Fibroblast of lung (primary cell): ENCODE data around the gene WFDC9.
"Not testable (repeated sequence)": the region's sequence is repeated elsewhere in the genome, so short reads cannot be mapped to it uniquely, and the experiment has no call there.

ENCODE experiments used
- EZH2 ChIP-seq: IDR thresholded peaks from 2 replicates; pipeline ENCODE4 v1.5.1; 2012; ENCODE audit warnings: low read length, control low read depth, mild to moderate bottlenecking; ENCODE audit errors: missing control alignments
- TF ChIP-seq, protein P1 (sequence below), 2 donors: IDR thresholded peaks in 1 of 2; conservative IDR thresholded peaks in 1 of 2; 1 replicate in 1 of 2; 2 replicates in 1 of 2; pipeline ENCODE4 v1.5.1; 2011 to 2012; ENCODE audit warnings: low read length in 2 of 2, control low read depth in 1 of 2, inconsistent platforms in 1 of 2, low read depth in 1 of 2, mild to moderate bottlenecking in 1 of 2

- TF ChIP-seq, protein P1, sequence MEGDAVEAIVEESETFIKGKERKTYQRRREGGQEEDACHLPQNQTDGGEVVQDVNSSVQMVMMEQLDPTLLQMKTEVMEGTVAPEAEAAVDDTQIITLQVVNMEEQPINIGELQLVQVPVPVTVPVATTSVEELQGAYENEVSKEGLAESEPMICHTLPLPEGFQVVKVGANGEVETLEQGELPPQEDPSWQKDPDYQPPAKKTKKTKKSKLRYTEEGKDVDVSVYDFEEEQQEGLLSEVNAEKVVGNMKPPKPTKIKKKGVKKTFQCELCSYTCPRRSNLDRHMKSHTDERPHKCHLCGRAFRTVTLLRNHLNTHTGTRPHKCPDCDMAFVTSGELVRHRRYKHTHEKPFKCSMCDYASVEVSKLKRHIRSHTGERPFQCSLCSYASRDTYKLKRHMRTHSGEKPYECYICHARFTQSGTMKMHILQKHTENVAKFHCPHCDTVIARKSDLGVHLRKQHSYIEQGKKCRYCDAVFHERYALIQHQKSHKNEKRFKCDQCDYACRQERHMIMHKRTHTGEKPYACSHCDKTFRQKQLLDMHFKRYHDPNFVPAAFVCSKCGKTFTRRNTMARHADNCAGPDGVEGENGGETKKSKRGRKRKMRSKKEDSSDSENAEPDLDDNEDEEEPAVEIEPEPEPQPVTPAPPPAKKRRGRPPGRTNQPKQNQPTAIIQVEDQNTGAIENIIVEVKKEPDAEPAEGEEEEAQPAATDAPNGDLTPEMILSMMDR (conservative IDR thresholded peaks at IDR 0.05 in 1 of 2, IDR thresholded peaks at IDR 0.05 in 1 of 2; ENCODE audit: low read depth in 1 of 2, low read length in 2 of 2): not testable (repeated sequence)
- not testable (repeated sequence) for TF ChIP-seq EZH2
These were observed 26.0 kb upstream of the WFDC9 start for GRCh38 chr20:45657038-45657437.
